ENCODE data around the gene PLPP3. TPM values are rescaled to one million over a fixed set of nuclear protein-coding genes. Genes with fewer than 3 reads are reported as not detected.

Gene PLPP3
- total RNA-seq, 2 donors from 2014 or later, result 164 to 271 TPM

DNA sequence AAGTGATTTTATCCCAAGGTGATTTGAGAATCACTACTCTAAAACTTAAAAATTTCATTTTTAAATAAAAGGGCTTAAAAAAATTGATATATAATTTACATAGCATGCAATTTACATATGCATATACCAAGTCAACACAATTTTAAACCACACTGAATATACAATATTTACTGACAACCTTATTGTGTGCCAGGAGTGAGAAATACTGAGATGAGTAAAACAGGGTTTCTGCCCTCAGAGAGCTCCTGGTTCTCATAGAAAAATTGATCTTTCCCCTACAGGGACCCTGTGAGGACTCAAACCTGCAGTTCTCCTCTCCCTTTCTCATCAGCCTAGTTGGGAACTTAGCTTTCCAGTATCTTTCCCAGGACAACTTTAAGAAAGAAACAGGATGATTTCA, 27.0 kb downstream of the PLPP3 start:
- Histone ChIP-seq H3K4me1 (ENCODE audit: control insufficient read depth in 1 of 2, low read depth in 2 of 2) (peaks cover 30 to 73% of the 10 kb centered on the region in 2 donors), H3K9me3 (no peaks in the 10 kb centered on the region), H3K27me3 (replicated peaks; ENCODE audit: insufficient read depth) (no peaks in the 10 kb centered on the region), H3K36me3 (no peaks in the 10 kb centered on the region), H3K4me3 (no peak overlapping the region), H3K27ac (no peak overlapping the region)
- ATAC-seq (ENCODE audit: insufficient number of reproducible peaks, low FRiP score, low read depth) (no peak), DNase-seq (ENCODE audit: low spot score) (no peak)
- TF ChIP-seq, protein P1, sequence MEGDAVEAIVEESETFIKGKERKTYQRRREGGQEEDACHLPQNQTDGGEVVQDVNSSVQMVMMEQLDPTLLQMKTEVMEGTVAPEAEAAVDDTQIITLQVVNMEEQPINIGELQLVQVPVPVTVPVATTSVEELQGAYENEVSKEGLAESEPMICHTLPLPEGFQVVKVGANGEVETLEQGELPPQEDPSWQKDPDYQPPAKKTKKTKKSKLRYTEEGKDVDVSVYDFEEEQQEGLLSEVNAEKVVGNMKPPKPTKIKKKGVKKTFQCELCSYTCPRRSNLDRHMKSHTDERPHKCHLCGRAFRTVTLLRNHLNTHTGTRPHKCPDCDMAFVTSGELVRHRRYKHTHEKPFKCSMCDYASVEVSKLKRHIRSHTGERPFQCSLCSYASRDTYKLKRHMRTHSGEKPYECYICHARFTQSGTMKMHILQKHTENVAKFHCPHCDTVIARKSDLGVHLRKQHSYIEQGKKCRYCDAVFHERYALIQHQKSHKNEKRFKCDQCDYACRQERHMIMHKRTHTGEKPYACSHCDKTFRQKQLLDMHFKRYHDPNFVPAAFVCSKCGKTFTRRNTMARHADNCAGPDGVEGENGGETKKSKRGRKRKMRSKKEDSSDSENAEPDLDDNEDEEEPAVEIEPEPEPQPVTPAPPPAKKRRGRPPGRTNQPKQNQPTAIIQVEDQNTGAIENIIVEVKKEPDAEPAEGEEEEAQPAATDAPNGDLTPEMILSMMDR (IDR thresholded peaks at IDR 0.05), result no peak

DNA sequence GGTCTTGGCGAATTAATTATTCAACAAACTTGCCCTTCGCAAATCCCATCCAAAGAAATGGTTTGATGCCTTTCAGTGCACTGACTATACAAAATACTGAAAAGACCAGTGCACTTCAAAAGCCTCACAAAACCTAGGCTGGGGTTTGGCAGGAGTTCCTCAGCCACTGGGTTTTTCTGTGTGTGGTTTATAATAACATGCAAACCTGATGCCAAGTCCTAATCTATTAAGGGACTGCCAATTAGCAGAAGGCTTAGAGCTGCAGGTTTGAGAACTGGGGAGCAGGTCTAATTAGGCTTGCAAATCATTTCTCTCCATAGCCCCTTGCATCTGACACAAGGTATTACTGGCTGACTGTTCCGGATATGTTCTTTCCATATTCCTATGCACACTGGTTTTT, 27.7 kb downstream of the PLPP3 start:
- Histone ChIP-seq H3K36me3 (no peaks in the 10 kb centered on the region), H3K27ac (no peak overlapping the region), H3K4me3 (no peak overlapping the region), H3K9me3 (no peaks in the 10 kb centered on the region), H3K4me1 (ENCODE audit: control insufficient read depth in 1 of 2, low read depth in 2 of 2) (peaks cover 30 to 78% of the 10 kb centered on the region in 2 donors), H3K27me3 (replicated peaks; ENCODE audit: insufficient read depth) (no peaks in the 10 kb centered on the region)
- TF ChIP-seq, protein P1 (IDR thresholded peaks at IDR 0.05), result no peak
- no peak for ATAC-seq (ENCODE audit: insufficient number of reproducible peaks, low FRiP score, low read depth)
- DNase-seq (ENCODE audit: low spot score), result no peak

DNA sequence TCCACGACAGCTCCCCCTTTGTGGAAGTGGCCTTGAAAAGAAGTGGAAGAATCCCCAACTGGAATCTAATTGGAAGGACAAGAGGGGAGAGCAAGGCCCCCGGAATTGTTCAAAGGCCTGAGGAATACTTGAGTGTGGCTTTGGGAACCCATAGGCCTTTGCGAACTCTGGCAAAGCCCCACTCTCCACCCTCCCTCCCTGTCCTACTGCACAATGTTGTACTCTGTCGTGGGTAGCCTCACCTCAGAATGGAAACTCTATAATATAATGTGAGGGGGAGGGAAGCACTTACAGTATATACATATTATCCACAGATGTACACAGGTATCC, 28.5 kb downstream of the PLPP3 start:
- no peak overlapping the region for H3K27ac ChIP-seq
- no peak for DNase-seq (ENCODE audit: low spot score)
- H3K4me3 ChIP-seq, result no peak overlapping the region
- TF ChIP-seq, protein P1 (IDR thresholded peaks at IDR 0.05), result no peak
- no peaks in the 10 kb centered on the region for H3K36me3 ChIP-seq
- ATAC-seq (ENCODE audit: insufficient number of reproducible peaks, low FRiP score, low read depth), result no peak
- H3K27me3 ChIP-seq (replicated peaks; ENCODE audit: insufficient read depth), result no peaks in the 10 kb centered on the region
- peaks cover 28 to 81% of the 10 kb centered on the region in 2 donors for H3K4me1 ChIP-seq (ENCODE audit: control insufficient read depth in 1 of 2, low read depth in 2 of 2)
- H3K9me3 ChIP-seq, result no peaks in the 10 kb centered on the region

DNA sequence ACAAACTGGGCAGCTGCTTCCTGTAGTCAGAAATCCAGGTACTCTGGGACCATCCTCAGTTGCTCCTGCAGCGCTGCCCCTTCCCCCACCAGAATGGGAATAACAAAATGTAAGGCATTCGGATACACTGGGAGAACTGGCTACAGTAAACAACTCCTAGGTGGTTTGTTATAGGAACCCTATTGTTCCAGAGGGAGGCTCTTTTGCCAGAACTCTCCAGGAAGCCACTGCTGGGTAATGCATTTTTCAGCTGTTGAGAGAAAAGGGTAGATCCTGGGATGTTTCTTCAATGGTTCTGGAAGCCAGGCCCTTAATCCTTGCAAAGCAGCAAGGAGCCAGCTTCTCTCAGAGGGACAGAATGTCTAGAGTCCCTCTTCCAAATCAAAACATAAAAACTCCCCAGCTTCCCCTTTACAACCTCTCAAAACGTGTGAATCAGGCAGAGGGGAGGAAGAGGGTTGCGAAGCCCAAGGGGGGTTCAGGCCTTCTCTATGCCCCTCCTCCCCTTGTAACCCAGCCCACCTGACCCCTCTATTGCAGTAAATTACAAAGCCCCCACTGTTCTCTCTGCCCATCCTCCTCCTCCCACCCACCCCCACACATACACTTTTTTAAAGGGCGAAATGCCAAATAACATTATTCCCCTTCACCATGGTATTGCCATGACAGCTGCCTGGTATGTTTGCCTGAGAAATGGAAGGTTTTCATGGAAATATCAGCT, 29.1 kb downstream of the PLPP3 start:
- H3K27me3 ChIP-seq (replicated peaks; ENCODE audit: insufficient read depth), result no peaks in the 10 kb centered on the region
- TF ChIP-seq, protein P1 (IDR thresholded peaks at IDR 0.05), result no peak
- no peak overlapping the region for H3K4me3 ChIP-seq
- no peaks in the 10 kb centered on the region for H3K36me3 ChIP-seq
- ATAC-seq (ENCODE audit: insufficient number of reproducible peaks, low FRiP score, low read depth) (no peak), DNase-seq (ENCODE audit: low spot score) (no peak)
- no peaks in the 10 kb centered on the region for H3K9me3 ChIP-seq
- H3K27ac ChIP-seq, result no peak overlapping the region
- H3K4me1 ChIP-seq (ENCODE audit: control insufficient read depth in 1 of 2, low read depth in 2 of 2), result peaks cover 23 to 76% of the 10 kb centered on the region in 2 donors

DNA sequence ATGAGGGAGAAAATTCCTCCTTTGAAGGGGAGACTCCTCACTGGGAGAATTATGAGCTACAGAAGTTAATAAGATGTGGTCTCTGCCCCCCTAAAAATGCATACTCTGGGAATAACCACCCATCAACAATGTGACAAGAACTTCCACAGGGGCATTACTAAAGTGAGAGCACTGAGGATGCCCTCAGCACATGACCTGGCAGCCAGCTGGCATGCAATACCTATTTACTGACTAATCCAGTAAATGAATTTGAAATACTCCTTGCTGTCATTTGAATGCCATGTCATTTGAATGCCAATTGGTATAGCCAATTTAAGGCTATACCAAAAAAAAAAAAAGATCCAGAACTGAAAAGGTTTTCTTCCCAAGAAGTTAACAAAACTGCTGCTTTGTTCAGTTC, 30.8 kb downstream of the PLPP3 start:
- Histone ChIP-seq H3K27ac (no peak overlapping the region), H3K4me3 (no peak overlapping the region), H3K27me3 (replicated peaks; ENCODE audit: insufficient read depth) (no peaks in the 10 kb centered on the region), H3K36me3 (no peaks in the 10 kb centered on the region), H3K4me1 (ENCODE audit: control insufficient read depth in 1 of 2, low read depth in 2 of 2) (peaks cover 23 to 78% of the 10 kb centered on the region in 2 donors), H3K9me3 (no peaks in the 10 kb centered on the region)
- DNase-seq (ENCODE audit: low spot score) (no peak), ATAC-seq (ENCODE audit: insufficient number of reproducible peaks, low FRiP score, low read depth) (no peak)
- TF ChIP-seq, protein P1 (IDR thresholded peaks at IDR 0.05), result no peak

Measured in thoracic aorta (tissue), 2 donors.